ENCODE data around the gene NFIX.
A peak's percentile ranks its signal among the peaks of the same experiment; 100 is the strongest.

Gene NFIX

DNA sequence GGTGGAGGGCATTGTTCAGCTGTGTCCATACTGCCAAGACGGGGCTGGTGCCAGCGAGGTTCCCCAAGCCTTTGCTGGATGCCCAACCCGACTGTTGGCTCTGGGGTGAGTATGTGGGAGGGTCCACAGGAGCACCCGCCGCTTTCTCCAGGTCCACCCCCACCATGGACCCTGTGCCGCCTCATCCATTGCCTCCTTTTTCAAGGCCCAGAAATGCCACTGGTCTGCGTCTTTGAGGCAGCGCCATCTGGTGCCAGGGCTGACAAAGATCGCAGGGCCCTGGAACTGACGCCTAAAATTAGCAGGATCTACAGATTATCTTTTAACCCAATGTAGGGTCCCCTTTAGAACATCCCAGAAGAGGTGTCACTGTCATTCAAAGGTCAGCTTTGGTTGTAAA lies 34.6 kb downstream of the NFIX start:
- no peak for DNase-seq (ENCODE audit: low read depth)
- H3K4me3 ChIP-seq (ENCODE audit: low read length) = peak overlapping the region; percentile 39
- peak; percentile 71 for TF ChIP-seq CTCF (conservative IDR thresholded peaks at IDR 0.05; ENCODE audit: low read length)

DNA sequence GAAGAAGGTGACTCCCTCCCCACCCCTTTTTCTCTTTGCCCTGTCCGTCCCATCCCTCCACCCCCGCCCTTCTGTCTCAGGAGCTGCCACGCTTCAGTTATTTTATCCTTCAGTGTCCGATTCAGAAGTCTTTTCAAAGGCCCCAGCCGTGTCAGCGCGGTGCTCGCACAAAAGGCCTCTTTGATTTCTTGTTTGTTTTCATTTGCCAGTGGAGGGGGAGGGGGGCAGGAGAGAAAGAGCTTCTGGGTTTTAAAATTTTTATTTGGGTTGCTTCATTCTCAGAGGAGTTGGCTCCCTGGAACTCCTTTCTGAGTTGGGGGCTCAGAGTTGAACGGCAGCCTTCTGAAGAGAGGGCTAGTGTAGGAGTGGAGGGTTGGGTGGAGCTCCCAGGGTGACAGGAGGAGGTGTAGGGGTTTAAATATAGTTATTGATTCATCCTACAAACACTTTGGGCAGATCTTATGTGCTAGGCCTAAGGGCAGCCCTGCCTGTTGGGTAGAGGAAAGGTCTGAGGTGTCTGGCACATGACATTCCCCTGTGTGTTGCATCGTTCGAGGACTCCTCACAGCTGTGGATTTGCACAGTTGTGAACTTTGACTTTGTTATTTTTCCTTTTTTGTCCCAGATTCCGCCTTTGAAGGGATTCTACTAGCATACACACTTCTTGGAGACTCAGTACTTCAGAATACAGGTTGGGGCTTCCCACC lies 36.8 kb downstream of the NFIX start:
- TF ChIP-seq CTCF (conservative IDR thresholded peaks at IDR 0.05; ENCODE audit: low read length) = no peak
- DNase-seq (ENCODE audit: low read depth) = peak; percentile 62

DNA sequence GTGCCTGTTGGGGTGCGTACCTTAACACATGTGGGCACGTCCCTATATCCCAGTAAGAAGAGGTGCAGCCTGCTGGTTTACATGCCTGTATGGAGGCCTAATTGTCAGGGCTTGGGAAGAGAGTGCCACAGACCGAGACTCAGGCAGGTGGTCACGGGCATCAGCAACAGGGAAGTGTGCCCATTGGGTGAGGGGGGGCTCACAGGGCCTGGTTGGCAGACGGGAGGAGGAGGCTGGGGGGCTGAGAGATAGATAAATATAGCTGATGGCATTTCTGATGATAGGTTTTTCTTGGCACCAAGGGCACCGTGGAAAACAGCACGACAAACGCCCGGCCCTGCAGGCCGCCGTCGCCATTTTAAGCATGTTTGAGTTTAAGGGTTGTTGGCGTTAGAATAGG lies 37.6 kb downstream of the NFIX start:
- no peak for TF ChIP-seq CTCF (conservative IDR thresholded peaks at IDR 0.05; ENCODE audit: low read length)
- no peak overlapping the region for H3K4me3 ChIP-seq (ENCODE audit: low read length)
- no peak for DNase-seq (ENCODE audit: low read depth)

More for the DNA sequence above, 36.8 kb downstream of the NFIX start:
- H3K4me3 ChIP-seq (ENCODE audit: low read length) = peak overlapping the region; percentile 43

- no peak overlapping the region for H3K4me3 ChIP-seq (ENCODE audit: low read length)
- peak; percentile 50 for DNase-seq (ENCODE audit: low read depth)
- TF ChIP-seq CTCF (conservative IDR thresholded peaks at IDR 0.05; ENCODE audit: low read length) = peak; percentile 47
Measured at GRCh38 chr19:13033244-13033643, 38.0 kb downstream of the NFIX start.

DNA sequence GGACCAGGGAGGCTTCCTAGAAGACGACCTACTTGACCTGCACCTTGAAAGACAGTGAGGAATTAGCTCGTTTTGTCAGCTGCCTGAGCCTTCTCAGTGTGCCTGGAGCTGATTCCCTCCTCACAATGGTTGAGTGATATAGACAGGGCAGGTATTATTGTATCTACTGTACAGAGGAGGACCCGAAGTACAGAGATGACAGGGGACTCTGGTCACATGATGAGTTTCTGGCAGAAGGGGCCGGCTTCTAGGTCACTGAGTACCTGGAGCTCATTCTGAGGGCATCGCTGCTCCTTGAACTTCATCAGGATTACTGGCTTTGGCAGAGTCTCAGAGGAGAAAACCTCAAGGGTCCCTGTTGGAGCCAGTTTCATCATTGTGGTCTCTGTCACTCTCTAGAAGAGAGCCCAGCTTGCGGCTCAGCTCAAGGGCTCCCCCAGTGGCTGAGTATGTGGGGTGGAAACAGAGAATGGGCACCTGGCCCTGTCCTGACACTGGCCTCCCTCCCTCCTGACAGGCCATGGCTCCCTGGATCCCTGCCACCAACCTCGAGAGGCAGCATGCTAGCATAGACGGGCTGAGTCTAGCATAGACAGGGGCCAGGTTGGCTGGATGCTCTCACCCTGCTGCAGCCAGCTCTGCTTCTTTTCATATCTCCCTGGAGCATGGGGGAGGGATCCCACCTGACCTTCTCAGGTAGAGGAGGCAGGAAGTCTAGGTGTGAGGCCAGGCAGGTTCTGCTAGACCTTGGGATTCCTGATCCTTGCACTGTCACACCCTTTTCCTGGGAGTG lies 38.7 kb downstream of the NFIX start:
- no peak overlapping the region; the same call in 1 of the 2 replicates for H3K4me3 ChIP-seq (ENCODE audit: low read length)
- DNase-seq (ENCODE audit: low read depth) = peak; percentile 77
- TF ChIP-seq CTCF (conservative IDR thresholded peaks at IDR 0.05; ENCODE audit: low read length) = peak; percentile 90

GRCh38 chr19:13034636-13035035 lies 39.4 kb downstream of the NFIX start:
- no peak for DNase-seq (ENCODE audit: low read depth)
- no peak for TF ChIP-seq CTCF (conservative IDR thresholded peaks at IDR 0.05; ENCODE audit: low read length)
- H3K4me3 ChIP-seq (ENCODE audit: low read length) = no peak overlapping the region

Data from AG10803 (cell line).